GM19372 (cell line): ENCODE data around the gene NAP1L2.
"Not testable (repeated sequence)": the region's sequence is repeated elsewhere in the genome, so short reads cannot be mapped to it uniquely, and the experiment has no call there.

Source experiments
- ATAC-seq: cut with Tn5 transposase; IDR thresholded peaks from one replicate; pipeline ENCODE4 v1.9.1; 2021; ENCODE audit warnings: mild to moderate bottlenecking, low read depth, moderate library complexity; ENCODE audit not compliant: unreplicated experiment

Gene NAP1L2, protein sequence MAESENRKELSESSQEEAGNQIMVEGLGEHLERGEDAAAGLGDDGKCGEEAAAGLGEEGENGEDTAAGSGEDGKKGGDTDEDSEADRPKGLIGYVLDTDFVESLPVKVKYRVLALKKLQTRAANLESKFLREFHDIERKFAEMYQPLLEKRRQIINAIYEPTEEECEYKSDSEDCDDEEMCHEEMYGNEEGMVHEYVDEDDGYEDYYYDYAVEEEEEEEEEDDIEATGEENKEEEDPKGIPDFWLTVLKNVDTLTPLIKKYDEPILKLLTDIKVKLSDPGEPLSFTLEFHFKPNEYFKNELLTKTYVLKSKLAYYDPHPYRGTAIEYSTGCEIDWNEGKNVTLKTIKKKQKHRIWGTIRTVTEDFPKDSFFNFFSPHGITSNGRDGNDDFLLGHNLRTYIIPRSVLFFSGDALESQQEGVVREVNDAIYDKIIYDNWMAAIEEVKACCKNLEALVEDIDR

DNA sequence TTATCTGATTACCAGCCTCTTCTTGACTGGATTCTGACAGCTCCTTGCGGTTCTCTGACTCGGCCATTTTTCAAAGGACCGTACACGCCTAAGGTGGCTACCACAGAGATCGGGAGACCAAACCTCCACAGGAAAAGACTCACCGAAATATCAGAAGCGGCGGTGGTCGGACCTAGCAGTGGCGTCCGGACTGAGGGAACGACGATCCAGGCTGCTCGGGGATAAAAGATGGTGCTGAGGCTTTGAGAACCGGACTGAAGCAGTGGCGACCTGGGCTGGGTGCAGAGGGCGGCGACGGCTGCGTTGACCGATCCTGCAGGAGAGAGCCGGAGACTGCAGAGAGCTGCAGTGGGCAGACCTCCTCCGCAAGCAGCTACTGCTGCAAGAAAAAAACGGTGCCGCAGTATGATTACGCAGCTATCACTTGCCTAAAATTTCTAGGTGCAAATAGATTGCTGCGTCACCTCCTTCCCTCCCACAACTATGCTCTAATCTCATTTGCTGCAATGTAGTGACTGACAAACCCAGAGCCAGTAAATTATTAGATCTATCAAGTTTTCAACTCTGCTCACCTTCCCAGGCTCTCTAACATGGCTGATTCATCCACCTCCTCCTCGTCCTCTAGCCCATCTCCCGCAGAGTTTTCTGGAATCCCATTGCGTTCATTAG, at the start of gene NAP1L2:
TSS of gene NAP1L2 (minus strand) at position 426 of the 669 bp plus-strand sequence. CDS start at position 67, 359 bp downstream.
- ATAC-seq: no peak

- ATAC-seq: no peak
Observed at GRCh38 chrX:73262991-73263390, 48.3 kb upstream of the NAP1L2 start.

DNA sequence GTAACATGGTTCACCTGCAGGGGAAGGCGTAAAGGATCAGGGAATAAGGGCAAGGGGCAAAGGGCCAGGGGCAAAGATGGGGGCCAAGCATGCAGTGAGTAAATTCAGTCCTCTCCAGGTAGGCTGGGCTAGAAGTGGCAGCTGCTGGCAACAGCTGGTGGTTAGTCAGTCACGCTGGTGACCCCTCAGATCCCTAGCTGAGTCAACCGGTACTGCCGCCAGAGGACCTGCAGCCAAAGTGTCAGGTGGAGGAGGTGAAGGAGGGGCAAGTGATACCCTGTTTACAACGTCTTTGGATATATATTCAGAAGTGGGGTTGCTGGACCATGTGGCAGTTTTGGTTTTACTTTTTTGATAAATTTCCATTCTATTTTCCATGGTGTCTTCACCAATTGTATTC, 24.6 kb upstream of the NAP1L2 start:
- ATAC-seq: no peak

GRCh38 chrX:73217621-73218020, 3.0 kb upstream of the NAP1L2 start:
- no peak for ATAC-seq

DNA sequence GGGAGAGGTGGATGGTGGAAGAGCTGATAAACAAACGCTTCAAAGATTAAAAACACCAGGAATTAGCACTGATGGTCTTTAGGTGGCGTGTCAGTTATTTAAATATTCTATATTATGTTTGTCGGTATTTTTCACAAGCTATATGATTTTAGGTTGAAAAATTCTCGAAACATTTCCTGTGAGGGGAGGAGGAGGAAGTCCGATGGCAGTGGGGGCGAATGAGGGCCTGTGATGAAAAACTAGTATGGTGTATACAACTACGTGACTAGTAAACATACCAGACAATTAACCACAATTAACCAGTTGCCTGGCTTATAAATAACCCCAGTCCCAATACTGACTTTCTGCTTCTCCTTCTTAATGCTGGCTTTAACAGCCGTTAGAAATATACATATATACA, 595 bp upstream of the NAP1L2 start:
- no peak for ATAC-seq

DNA sequence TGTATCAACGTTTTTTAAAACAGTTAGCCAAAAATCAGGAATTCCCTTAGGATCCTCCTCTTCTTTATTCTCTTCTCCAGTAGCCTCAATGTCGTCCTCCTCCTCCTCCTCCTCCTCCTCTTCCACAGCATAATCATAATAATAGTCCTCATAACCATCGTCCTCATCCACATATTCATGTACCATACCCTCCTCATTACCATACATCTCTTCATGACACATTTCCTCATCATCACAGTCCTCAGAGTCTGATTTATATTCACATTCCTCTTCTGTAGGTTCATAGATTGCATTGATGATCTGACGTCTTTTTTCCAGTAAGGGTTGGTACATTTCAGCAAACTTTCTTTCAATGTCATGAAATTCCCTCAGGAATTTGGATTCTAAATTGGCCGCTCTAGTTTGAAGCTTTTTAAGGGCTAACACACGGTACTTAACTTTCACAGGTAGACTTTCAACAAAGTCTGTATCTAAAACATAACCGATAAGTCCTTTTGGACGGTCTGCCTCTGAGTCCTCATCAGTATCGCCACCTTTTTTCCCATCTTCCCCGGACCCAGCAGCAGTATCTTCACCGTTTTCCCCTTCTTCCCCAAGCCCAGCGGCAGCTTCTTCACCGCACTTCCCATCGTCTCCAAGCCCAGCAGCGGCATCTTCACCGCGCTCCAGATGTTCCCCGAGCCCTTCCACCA, 771 bp downstream of the NAP1L2 start:
- ATAC-seq: no peak

- ATAC-seq: no peak
Observed at GRCh38 chrX:73206366-73206765, 8.3 kb downstream of the NAP1L2 start.

DNA sequence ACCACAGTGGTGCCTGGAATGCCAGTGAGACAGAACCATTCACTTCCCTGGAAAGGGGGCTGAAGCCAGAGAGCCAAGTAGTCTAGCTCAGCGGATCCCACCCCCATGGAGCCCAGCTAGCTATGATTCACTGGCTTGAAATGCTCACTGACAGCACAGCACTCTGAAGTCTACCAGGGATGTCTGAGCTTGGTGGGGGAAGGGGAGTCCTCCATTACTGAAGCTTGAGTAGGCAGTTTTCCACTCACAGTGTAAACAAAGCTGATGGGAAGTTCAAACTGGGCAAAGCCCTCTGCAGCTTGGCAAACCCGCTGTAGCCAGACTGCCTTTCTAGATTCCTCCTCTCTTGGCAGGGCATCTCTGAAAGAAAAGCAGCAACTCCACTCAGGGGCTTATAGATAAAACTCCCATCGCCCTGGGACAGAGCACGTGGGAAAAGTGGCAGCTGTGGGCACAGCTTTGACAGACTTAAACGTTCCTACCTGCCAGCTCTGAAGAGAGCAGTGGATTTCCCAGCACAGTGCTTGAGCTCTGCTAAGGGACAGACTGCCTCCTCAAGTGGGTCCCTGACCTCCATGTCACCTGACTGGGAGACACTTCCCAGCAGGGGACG, 32.0 kb downstream of the NAP1L2 start:
- no peak for ATAC-seq

DNA sequence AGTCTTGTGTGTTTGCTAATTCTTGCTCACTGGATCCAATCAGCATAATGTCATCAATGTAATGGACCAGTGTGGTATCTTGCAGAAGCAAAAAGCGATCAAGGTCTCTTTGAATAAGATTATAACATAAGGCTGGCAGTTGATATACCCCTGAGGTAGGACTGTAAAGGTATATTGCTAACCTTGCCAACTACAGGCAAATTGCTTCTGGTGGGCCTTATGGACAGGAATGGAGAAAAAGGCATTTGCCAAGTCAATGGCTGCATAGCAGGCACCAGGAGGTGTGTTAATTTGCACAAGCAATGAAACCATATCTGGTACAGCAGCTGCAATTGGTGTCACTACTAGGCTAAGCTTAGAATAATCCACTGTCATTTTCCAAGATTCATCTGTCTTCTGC, 45.7 kb downstream of the NAP1L2 start:
- not testable (repeated sequence) for ATAC-seq
